Hepatocyte (in vitro differentiated cells): ENCODE data around the gene DAZL.

ENCODE experiments used
- CTCF ChIP-seq: fragments of 200-600 bp; sonication (generic); IDR thresholded peaks from 2 replicates; pipeline ENCODE4 v1.5.1; 2016; ENCODE audit warnings: antibody characterized with exemption, mild to moderate bottlenecking; ENCODE audit not compliant: poor library complexity
- EZH2phosphoT487 ChIP-seq: fragments of 200-600 bp; sonication (generic); IDR thresholded peaks from one replicate; pipeline ENCODE4 v1.6.1; 2018; ENCODE audit warnings: antibody characterized with exemption, mild to moderate bottlenecking, low read depth, moderate library complexity; ENCODE audit not compliant: unreplicated experiment, severe bottlenecking

- TF ChIP-seq CTCF (peak; percentile 86), EZH2phosphoT487 (no peak)
Observed at GRCh38 chr3:16550676-16551341, 54.4 kb downstream of the DAZL start.
